ENCODE results near the gene PFKFB4.

The PFKFB4 gene

GRCh38 chr3:48573973-48574585, 17.5 kb upstream of the PFKFB4 start:
- H3K9ac ChIP-seq (ENCODE audit: insufficient read length) = no peak overlapping the region
- H3K36me3 ChIP-seq (ENCODE audit: insufficient read depth, low read length) = no peaks in the 10 kb centered on the region
- no peaks in the 10 kb centered on the region for H3K9me3 ChIP-seq (ENCODE audit: low read depth, low read length)
- no peak for TF ChIP-seq FOXP2 (optimal IDR thresholded peaks at IDR 0.05; ENCODE audit: control extremely low read depth, extremely low read length, insufficient read depth)
- TF ChIP-seq EZH2 (IDR thresholded peaks at IDR 0.05) = no peak
- no peak for TF ChIP-seq POLR2AphosphoS5 (IDR thresholded peaks at IDR 0.05; ENCODE audit: borderline replicate concordance, low read depth, low read length)
- no peak overlapping the region for H3K27ac ChIP-seq
- DNase-seq (ENCODE audit: low read depth, low spot score) = no peak
- no peak overlapping the region for H3K4me3 ChIP-seq

DNA sequence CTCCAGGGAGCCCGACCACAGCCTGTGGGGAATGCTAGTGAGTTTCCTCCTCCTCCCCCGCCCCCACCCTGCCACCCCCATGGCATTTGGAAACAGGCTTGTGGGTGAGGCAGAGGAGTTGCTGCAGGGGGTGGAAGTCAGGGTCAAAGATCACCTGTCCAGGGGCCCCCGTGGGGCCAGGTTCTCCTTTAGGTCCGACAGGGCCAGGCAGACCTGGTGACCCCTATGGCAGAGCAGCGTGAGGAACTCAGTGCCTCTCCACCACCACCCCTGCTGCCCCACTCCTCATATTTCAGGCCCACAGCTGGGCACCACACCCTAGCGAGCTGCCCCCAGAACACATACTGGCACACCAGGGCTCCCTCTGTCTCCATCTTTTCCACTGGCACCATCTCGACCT, 15.9 kb upstream of the PFKFB4 start:
- no peak overlapping the region for H3K9ac ChIP-seq (ENCODE audit: insufficient read length)
- H3K36me3 ChIP-seq (ENCODE audit: insufficient read depth, low read length) = no peaks in the 10 kb centered on the region
- H3K27ac ChIP-seq = no peak overlapping the region
- no peak for DNase-seq (ENCODE audit: low read depth, low spot score)
- no peak overlapping the region for H3K4me3 ChIP-seq
- no peaks in the 10 kb centered on the region for H3K9me3 ChIP-seq (ENCODE audit: low read depth, low read length)
- TF ChIP-seq EZH2 (IDR thresholded peaks at IDR 0.05) (no peak), FOXP2 (optimal IDR thresholded peaks at IDR 0.05; ENCODE audit: control extremely low read depth, extremely low read length, insufficient read depth) (no peak), POLR2AphosphoS5 (IDR thresholded peaks at IDR 0.05; ENCODE audit: borderline replicate concordance, low read depth, low read length) (no peak)

- DNase-seq (ENCODE audit: low read depth, low spot score) = no peak
- H3K9me3 ChIP-seq (ENCODE audit: low read depth, low read length) = no peaks in the 10 kb centered on the region
- no peak overlapping the region for H3K27ac ChIP-seq
- H3K9ac ChIP-seq (ENCODE audit: insufficient read length) = no peak overlapping the region
- no peak overlapping the region for H3K4me3 ChIP-seq
- H3K36me3 ChIP-seq (ENCODE audit: insufficient read depth, low read length) = no peaks in the 10 kb centered on the region
- TF ChIP-seq FOXP2 (optimal IDR thresholded peaks at IDR 0.05; ENCODE audit: control extremely low read depth, extremely low read length, insufficient read depth) = no peak
- no peak for TF ChIP-seq EZH2 (IDR thresholded peaks at IDR 0.05)
- TF ChIP-seq POLR2AphosphoS5 (IDR thresholded peaks at IDR 0.05; ENCODE audit: borderline replicate concordance, low read depth, low read length) = no peak
Observed at GRCh38 chr3:48571938-48572337, 15.3 kb upstream of the PFKFB4 start.

- Histone ChIP-seq H3K4me3 (no peak overlapping the region), H3K9ac (ENCODE audit: insufficient read length) (no peak overlapping the region), H3K9me3 (ENCODE audit: low read depth, low read length) (no peaks in the 10 kb centered on the region), H3K36me3 (ENCODE audit: insufficient read depth, low read length) (no peaks in the 10 kb centered on the region), H3K27ac (no peak overlapping the region)
- no peak for DNase-seq (ENCODE audit: low read depth, low spot score)
- TF ChIP-seq POLR2AphosphoS5 (IDR thresholded peaks at IDR 0.05; ENCODE audit: borderline replicate concordance, low read depth, low read length) = no peak
- no peak for TF ChIP-seq FOXP2 (optimal IDR thresholded peaks at IDR 0.05; ENCODE audit: control extremely low read depth, extremely low read length, insufficient read depth)
Observed at GRCh38 chr3:48569808-48570450, 13.3 kb upstream of the PFKFB4 start.

GRCh38 chr3:48569400-48569799, 12.8 kb upstream of the PFKFB4 start:
- H3K36me3 ChIP-seq (ENCODE audit: insufficient read depth, low read length) = no peaks in the 10 kb centered on the region

DNA sequence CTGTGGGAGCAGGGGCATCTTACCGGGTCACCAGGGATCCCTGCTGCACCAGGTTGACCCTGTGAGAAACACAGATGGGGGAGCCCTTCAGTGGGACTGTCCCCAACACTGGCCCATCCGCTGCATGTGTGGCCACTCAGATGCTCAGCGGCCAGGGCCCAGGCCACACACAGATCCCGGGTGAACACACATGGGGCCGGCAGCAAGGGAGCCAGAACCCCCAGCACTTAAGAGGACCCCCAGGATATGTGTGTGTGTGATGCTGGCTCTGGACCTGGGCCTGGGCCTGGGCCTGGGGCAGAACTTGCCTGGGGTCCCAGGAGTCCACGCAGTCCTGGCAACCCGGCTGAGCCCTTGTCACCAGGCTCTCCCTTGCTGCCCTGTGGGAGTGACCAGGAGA, 11.9 kb upstream of the PFKFB4 start:
- Histone ChIP-seq H3K36me3 (ENCODE audit: insufficient read depth, low read length) (no peaks in the 10 kb centered on the region), H3K27ac (no peak overlapping the region), H3K9ac (ENCODE audit: insufficient read length) (no peak overlapping the region), H3K9me3 (ENCODE audit: low read depth, low read length) (no peaks in the 10 kb centered on the region), H3K4me3 (no peak overlapping the region)
- no peak for DNase-seq (ENCODE audit: low read depth, low spot score)
- TF ChIP-seq POLR2AphosphoS5 (IDR thresholded peaks at IDR 0.05; ENCODE audit: borderline replicate concordance, low read depth, low read length) (no peak), EZH2 (IDR thresholded peaks at IDR 0.05) (no peak), FOXP2 (optimal IDR thresholded peaks at IDR 0.05; ENCODE audit: control extremely low read depth, extremely low read length, insufficient read depth) (no peak)

More at GRCh38 chr3:48569400-48569799, 12.8 kb upstream of the PFKFB4 start:
- Histone ChIP-seq H3K27ac (no peak overlapping the region), H3K4me3 (no peak overlapping the region), H3K9me3 (ENCODE audit: low read depth, low read length) (no peaks in the 10 kb centered on the region), H3K9ac (ENCODE audit: insufficient read length) (no peak overlapping the region)
- TF ChIP-seq POLR2AphosphoS5 (IDR thresholded peaks at IDR 0.05; ENCODE audit: borderline replicate concordance, low read depth, low read length) = no peak
- TF ChIP-seq EZH2 (IDR thresholded peaks at IDR 0.05) = no peak
- no peak for TF ChIP-seq FOXP2 (optimal IDR thresholded peaks at IDR 0.05; ENCODE audit: control extremely low read depth, extremely low read length, insufficient read depth)
- no peak for DNase-seq (ENCODE audit: low read depth, low spot score)

DNA sequence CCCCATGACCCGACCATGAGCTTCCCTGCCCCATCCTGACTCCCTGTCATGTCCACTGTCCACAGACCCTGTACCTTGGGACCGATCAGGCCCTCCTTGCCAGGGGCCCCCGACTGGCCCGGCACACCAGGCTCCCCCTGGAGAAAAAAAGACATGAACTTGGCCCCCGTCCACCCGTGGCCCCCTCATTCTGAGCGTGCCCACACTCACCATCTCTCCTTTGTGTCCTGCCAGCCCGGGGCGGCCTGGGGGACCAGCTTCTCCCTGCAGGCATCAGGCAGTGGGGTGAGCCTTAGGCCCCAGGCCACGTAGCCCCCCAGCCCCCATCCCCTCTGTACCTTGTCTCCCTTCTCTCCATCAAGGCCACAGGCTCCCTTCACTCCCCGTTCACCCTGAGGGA, 10.9 kb upstream of the PFKFB4 start:
- Histone ChIP-seq H3K9ac (ENCODE audit: insufficient read length) (no peak overlapping the region), H3K4me3 (no peak overlapping the region), H3K36me3 (ENCODE audit: insufficient read depth, low read length) (no peaks in the 10 kb centered on the region), H3K9me3 (ENCODE audit: low read depth, low read length) (no peaks in the 10 kb centered on the region), H3K27ac (no peak overlapping the region)
- DNase-seq (ENCODE audit: low read depth, low spot score) = no peak
- TF ChIP-seq FOXP2 (optimal IDR thresholded peaks at IDR 0.05; ENCODE audit: control extremely low read depth, extremely low read length, insufficient read depth) (no peak), POLR2AphosphoS5 (IDR thresholded peaks at IDR 0.05; ENCODE audit: borderline replicate concordance, low read depth, low read length) (no peak), EZH2 (IDR thresholded peaks at IDR 0.05) (no peak)

- H3K9ac ChIP-seq (ENCODE audit: insufficient read length) = no peak overlapping the region
- DNase-seq (ENCODE audit: low read depth, low spot score) = no peak
- TF ChIP-seq POLR2AphosphoS5 (IDR thresholded peaks at IDR 0.05; ENCODE audit: borderline replicate concordance, low read depth, low read length) = no peak
- TF ChIP-seq EZH2 (IDR thresholded peaks at IDR 0.05) = no peak
- H3K4me3 ChIP-seq = no peak overlapping the region
- H3K9me3 ChIP-seq (ENCODE audit: low read depth, low read length) = no peaks in the 10 kb centered on the region
- no peak overlapping the region for H3K27ac ChIP-seq
- no peaks in the 10 kb centered on the region for H3K36me3 ChIP-seq (ENCODE audit: insufficient read depth, low read length)
Observed at GRCh38 chr3:48567090-48567489, 10.5 kb upstream of the PFKFB4 start.

DNA sequence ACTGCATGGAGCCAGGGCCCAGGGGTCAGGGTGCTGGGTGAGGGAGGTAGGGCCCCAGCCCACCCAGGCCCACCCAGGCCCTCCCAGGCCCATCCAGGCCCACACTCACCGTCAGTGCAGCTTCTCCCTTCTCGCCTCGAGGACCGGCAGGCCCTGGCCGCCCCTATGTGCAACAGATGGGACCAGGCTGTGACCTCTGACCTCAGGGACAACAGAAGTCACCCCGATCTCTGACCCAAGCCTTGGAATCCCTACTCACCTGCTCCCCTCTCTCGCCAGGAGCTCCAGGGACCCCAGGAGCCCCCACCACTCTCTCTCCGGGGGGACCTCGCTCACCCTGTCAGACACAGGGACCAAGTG, 9.8 kb upstream of the PFKFB4 start:
- Histone ChIP-seq H3K9me3 (ENCODE audit: low read depth, low read length) (no peaks in the 10 kb centered on the region), H3K27ac (no peak overlapping the region), H3K4me3 (no peak overlapping the region), H3K9ac (ENCODE audit: insufficient read length) (no peak overlapping the region), H3K36me3 (ENCODE audit: insufficient read depth, low read length) (no peaks in the 10 kb centered on the region)
- no peak for DNase-seq (ENCODE audit: low read depth, low spot score)
- TF ChIP-seq FOXP2 (optimal IDR thresholded peaks at IDR 0.05; ENCODE audit: control extremely low read depth, extremely low read length, insufficient read depth) = no peak
- TF ChIP-seq POLR2AphosphoS5 (IDR thresholded peaks at IDR 0.05; ENCODE audit: borderline replicate concordance, low read depth, low read length) = no peak
- no peak for TF ChIP-seq EZH2 (IDR thresholded peaks at IDR 0.05)

All from SK-N-MC (cell line).